Hematopoietic multipotent progenitor cell treated with erythropoietin and hydrocortisone succinate and interleukin-3 and kit ligand, for 4 days (in vitro differentiated cells): ENCODE data around the gene ASPDH.

Experiments used
- DNase-seq: peaks from one replicate; pipeline ENCODE4 v3.0.0-alpha.2; 2015

ASPDH gene

GRCh38 chr19:50494186-50495019 is 19.3 kb downstream of the ASPDH start:
- DNase-seq, result no peak

GRCh38 chr19:50493171-50493570 is 20.5 kb downstream of the ASPDH start:
- DNase-seq, result no peak

- peak; percentile 66 for DNase-seq
These were observed 21.2 kb downstream of the ASPDH start for GRCh38 chr19:50492303-50493052.

DNA sequence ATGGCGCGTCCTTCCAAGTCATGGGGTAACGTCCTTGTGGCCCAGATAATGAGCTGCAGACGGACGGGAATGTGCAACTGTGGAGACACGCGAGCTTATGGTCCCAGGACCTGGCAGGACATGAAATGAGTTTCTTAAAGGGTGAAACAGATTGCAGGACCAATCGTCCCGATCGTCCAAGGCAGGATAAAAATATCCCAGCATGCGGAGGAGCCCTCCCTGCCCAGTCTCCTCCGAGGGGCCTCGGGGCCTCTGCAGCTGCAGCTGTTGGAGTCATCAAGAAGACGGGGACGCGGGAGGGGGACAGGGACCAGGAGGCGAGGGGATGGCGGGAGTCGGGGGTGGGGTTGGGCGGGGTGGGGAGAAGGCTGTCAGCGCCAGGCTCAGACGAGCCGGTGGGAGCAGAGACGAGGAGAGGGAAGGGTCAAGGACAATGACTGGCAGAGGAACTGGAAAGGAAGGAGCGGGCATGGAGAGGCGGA is 22.7 kb downstream of the ASPDH start:
- DNase-seq, result no peak

- DNase-seq, result no peak
These were observed 23.3 kb downstream of the ASPDH start for GRCh38 chr19:50490411-50490811.

DNA sequence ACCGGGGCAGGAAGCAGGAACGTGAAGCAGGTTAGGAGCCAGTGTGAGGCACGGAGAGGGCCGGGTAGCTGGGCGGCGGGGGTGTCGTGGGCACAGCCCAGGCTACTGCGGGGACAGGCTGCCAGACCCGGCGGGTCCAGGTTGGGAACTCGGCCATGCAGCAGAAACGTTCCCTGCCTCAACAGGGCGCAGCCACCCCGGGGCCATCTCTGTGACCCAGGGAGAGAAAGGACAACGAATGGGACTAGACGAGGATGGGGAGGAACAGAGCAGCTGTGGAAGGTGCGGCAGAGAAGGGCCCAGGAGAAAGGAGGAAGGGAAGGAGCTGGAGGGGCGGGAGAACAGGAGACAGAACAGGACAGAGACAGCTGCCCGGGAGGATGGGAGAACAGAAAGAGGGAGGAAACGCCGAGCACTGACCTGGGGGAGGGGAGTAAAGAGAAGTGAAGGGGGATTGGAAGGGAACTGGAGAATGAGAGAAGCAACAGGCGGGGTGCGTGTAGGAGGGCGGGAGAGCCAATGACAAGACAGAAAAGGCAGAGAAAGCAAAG is 24.2 kb downstream of the ASPDH start:
- DNase-seq, result no peak

- DNase-seq, result no peak
These were observed 25.1 kb downstream of the ASPDH start for GRCh38 chr19:50488389-50489194.

DNA sequence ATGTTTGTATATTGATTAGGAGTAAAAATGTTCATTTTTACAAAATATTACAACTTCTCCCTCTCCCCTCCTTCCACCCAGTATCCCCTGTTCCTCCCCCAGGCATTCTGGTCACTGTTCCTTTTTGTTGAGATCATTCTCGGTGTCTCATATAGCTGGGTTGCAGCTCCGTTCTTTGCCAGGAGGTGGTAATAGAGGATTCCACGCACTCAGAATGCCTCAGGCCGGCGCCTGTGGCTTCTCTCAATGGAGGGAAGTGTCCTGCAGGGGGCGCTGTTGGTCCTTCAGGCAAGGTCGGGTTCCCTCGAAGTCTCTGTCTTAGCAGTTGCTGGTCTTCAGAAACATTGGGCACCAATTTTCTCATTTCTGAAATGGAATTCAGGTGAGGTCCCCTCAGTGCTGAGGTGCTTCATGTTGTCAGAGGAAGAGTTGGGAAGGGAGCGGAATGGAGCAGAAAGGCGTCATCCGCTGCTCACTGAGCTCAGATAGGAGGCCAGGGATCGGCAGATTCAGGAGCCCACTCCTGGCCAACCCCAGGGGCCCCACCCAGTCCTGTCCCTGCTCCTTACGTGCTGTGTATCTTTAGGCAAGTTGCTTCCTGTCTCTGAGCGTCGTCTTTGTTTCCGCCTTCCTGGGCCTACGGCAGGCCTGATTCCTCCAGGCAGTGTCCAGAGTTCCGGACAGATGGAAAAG is 26.7 kb downstream of the ASPDH start:
- peak; percentile 78 for DNase-seq

GRCh38 chr19:50485284-50485955 is 28.3 kb downstream of the ASPDH start:
- no peak for DNase-seq

DNA sequence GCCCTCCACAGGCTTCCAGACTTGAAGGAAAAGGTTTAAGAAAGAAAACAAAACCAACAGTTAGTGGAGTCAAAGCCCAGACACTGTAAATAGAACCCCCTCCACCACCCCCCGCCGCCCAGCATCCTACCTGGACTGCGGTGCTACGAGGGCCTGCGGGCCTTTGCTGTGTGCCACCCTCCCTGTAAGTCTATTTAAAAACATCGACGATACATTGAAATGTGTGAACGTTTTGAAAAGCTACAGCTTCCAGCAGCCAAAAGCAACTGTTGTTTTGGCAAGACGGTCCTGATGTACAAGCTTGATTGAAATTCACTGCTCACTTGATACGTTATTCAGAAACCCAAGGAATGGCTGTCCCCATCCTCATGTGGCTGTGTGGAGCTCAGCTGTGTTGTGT is 30.8 kb downstream of the ASPDH start:
- DNase-seq, result no peak

DNA sequence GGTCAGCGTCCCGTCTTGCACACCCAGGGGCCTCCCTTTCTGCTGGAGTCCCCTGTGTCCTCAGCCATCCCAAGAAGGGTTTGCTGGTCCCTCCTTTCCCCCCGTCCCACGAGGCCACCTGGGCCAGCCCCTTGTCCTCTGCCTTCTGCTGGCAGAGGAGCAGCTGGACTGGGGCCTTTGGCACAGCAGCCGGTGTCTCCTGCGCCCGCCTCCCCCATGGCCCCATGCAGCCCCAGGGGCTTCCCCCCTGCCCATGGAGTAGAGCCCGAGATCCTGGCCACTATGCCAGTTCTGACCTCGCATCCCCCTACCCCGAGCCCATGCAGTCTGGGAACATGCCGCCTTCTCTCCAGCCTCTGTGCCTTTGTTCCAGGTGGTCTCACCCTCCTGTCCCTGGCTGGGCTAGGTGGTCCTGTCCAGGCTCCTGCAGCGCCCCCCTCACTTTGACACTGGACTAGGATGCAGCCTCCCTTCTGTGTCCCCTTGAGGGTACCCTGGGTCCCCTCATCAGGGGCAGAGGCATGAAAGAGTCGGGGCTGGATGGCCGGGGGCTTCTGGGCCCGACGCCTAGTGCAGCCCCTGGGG is 31.4 kb downstream of the ASPDH start:
- no peak for DNase-seq

GRCh38 chr19:50481351-50482149 is 32.2 kb downstream of the ASPDH start:
- no peak for DNase-seq

GRCh38 chr19:50480281-50481111 is 33.2 kb downstream of the ASPDH start:
- no peak for DNase-seq

GRCh38 chr19:50479761-50480251 is 33.9 kb downstream of the ASPDH start:
- DNase-seq, result no peak

- DNase-seq, result peak; percentile 49
These were observed 34.6 kb downstream of the ASPDH start for GRCh38 chr19:50478901-50479715.

DNA sequence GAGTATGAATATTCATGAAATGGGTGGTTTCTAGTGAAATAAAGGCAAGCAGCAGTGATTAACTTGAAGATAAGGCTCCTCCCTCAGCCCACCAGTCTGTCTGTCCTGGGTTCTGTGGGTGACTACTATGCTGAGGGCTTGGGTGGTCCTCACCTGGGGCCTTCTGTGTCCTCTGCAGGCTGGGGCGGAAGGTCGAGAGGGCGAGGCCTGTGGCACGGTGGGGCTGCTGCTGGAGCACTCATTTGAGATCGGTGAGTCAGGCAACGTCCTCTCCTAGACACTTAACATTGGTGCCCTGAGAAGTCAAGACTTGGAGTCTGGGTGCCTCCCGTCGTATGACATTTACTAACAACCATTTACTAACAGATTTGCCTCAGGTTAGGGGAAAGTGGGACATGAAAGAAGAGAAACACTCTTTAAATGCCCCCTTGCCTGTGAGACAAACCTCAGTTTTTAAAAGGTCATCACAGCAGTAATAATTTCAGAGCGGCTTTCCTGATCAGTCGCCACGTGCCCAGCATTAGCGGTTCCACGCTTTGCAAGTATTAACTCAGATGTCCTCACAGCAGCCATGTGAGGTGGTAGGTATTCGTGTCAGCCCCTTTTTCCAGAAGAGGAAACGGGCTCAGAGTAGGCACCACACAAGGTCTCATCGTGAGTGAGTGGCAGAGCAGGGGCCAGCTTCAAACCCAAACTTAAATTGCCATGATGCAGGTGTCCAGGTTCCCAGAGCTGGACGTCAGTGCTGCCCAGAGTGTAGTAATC is 35.8 kb downstream of the ASPDH start:
- no peak for DNase-seq

DNA sequence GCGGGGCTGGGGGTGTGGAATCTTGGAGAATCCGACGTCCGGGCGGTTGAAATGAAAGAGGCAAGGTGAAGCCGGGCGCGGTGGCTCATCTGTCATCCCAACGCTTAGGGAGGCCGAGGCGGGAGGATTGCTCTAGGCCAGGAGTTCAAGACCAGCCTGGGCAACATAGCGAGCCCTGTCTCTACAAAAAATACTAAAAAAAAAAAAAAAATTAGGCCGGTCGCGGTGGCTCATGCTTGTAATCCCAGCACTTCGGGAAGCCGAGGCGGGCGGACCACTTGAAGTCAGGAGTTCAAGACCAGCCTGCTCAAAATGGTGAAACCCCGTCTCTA is 36.8 kb downstream of the ASPDH start:
- no peak for DNase-seq
